NCI-H146 (cell line): ENCODE data around the gene PPHLN1.

ENCODE experiments used
- DNase-seq: peaks from one replicate; lab custom pipeline; 2025; lab: John Stamatoyannopoulos, UW

Gene PPHLN1

DNA sequence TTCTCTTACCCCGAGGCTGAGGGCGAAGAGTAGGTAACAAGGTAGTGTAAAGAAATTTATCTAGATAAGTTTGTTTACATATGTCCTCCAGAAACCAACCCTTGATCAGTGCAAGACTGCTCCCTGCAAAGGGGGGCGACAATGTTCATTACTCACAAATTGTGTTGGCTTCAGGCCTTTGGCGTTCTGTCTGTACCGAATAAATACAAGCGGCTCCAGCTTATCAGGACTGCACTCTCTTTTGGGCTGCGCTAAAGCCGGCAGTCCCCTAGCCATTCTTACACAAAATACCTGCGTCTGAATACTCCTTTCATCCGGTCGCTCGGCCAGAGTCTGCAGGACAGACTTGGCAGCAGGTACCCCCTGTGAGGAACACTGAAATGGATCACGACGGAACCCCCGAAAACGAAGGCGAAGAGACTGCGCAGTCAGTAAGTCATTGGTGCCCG, 116.4 kb downstream of the PPHLN1 start:
- DNase-seq, result no peak

DNA sequence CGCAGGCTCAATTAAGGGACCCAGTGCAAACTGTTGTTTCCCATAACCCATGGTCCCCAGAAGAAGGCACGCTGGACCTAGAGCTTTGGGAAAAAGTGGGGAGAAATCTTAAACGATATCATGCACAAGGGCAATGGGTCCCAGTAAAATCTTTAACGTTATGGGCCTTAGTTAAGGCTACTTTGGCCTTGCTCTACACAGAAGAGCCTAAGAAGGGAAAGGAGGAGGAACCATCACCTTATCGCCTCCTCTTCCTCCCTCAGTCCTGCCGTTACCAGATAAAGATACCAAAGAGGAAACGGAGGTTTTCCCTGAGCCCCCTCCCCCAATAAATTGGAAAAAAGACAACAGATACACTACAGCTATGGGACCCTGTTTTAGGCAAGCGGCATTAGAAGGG, 116.9 kb downstream of the PPHLN1 start:
- no peak for DNase-seq

DNA sequence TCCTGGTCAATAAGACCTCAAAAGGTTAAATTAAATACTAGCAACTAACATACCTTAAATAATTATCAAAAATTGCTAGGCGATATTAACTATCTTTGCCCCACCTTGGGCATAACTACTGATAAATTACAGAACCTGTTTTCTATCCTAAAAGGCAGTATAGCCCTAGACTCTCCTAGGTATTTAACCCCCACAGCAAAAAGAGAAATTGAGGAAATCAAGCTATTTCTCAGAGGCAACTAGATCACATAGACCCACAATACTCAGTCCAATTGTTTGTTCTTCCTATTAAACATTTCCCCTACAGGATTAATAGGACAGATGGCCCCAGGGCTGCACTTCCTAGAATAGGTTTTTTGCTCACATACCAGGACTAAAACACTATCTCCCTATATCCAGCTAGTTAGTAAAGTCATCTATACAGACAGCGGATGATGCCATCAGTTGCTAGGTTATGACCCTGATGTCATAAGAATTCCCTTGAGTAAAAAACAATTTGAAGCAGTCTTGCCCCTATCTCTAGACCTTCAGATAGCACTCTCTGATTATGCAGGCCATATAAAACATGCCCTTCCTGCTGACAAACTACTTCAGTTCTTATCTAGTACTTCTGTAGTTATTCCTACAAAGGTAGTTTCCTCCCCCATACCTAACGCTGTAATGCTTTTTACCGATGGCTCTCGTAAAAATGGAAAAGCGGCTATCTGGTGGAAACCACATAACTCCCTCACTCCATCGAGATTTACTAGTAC, 118.4 kb downstream of the PPHLN1 start:
- no peak for DNase-seq

DNA sequence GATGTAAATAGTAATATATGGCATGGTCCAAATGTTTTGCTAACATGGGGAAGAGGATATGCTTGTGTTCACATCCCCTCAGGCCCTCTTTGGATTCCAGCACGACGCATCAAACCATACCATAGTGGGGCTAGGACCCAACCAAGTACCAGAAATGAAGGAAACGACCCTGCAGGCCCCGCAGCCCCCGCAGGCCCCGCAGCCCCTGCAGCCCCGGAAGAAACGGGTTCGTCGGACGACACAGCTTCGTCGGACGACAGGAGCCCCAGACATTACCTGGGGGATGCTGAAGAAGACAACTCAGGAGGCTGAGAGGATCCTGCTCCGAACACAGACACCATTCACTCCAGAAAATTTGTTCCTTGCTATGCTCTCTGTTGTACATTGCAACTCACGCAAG, 119.9 kb downstream of the PPHLN1 start:
- DNase-seq, result no peak

DNA sequence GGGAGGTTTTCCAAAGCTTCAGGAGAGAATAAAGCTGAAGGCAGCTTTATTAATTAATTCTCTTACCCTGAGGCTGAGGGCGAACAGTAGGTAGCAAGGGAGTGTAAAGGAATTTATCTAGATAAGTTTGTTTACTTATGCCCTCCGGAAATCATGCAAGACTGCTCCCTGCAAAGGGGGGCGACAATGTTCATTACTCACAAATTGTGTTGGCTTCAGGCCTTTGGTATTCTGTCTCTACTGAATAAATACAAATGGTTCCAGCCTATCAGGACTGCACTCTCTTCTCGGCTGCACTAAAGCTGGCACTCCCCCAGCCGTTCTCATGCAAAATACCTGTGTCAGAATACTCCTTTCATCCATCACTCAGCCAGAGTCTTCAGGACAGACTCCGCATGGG, 120.8 kb downstream of the PPHLN1 start:
- no peak for DNase-seq

DNA sequence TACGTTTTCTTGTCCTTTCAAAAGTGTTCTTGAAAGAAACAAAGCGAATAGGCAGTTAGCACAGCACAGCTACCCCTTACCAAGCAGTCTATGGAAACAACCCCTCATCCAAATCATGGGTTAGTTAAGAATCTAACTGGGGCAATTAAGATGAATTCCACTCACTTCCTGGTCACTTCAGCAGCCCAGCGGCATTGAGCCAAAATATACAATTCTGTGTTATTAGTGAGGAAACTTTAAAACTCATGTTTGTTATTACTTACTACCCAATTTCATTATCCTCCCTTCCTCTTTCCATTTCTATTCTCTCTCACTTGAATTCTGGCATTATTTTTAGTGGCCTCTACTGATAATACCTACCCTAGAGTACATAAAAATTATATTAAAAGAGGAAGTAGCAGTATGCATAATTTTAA, 121.4 kb downstream of the PPHLN1 start:
- DNase-seq, result no peak

DNA sequence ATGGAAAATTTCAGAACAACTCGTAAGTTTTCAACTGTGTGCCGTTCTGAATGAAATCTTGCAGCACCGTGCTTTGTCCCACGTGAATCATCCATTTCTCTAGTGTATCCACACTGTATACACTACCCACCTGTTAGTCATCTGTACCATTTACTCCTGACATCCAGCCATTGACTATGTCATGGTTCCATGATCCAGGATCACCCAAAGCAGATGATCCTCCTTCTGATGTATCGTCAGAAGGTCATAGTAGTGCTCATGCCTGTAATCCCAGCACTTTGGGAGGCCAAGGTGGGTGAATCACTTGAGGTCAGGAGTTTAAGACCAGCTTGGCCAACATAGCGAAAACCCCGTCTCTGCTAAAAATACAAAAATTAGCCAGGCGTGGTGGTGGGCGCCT, 122.9 kb downstream of the PPHLN1 start:
- DNase-seq, result no peak

DNA sequence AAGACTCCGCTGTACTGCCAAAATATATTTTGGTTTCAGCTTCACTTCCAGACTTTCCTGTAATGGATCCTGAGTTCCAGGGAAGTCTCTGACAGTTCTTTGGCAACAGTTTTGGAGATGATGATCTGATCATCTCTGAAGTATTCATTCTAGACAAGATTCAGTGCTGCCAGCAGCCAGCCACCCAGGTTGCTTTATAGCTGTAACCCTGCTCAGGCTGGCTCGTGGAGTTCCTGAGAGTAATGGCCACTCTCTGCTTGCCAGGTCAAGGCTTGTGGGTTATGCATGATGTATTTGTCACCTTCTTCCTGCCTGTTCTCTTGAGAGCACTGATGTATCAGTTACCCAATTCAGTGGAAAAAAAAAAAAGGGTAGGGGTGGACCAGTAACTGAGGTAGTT, 124.3 kb downstream of the PPHLN1 start:
- no peak for DNase-seq

DNA sequence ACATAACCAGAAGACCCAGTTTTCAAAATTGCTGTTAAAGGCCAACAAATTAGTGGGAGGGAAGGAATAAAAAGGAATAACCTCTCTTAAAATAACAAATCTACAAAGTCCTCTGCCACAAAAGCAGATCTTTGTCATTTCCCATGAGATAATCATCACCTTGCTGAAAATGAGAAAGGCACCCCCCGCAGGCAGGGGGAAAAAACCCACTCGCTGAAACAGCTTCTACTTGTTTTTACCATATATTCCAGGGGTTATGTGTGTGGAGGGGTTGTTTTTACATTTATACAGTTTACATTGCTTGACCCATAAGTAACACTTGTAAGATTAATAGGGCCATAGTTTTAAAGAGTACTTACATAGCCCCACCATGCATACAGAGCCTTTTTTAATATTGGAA, 132.6 kb downstream of the PPHLN1 start:
- no peak for DNase-seq

DNA sequence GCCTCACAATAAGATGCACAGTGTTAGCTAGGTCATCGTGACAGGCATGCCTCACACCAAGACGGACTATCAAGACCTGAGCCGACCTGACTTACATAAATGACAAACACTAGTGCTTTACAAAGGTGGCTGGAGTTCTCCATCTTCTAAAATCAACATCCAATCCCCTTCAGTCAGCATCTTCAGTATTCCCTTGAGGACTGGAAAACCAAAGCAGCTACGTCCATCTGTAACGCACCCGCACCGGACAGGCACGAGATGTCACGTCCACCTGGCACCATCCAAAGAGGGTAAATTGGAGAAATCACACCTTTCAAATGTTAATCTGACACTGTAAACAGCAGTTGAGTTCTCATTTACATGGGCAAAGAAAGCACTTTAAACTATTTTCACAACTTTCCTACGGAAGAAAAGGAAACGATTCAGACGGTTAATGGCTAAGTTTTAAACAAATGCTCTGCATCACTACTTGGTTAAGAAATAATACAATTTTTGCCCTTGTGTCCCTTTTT, 133.4 kb downstream of the PPHLN1 start:
- no peak for DNase-seq

DNA sequence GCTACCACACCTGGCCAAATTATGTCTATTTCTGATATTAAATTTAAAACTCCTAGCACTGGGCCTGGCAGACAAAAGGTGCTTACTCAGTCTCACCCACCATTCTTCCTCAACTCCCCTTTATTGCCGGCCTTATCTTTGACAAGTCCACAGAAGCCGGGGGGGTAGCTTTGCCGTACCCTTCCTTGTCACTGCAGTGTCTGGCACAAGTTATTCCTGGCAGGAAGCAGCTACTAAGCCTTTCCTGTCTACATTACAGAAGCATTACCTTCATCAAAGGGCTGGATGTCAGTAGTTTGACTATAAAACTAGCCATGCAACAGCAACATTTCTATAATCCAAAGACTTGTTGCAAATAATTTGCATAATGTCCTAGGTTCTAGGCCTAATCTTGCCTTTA, 136.5 kb downstream of the PPHLN1 start:
- no peak for DNase-seq

DNA sequence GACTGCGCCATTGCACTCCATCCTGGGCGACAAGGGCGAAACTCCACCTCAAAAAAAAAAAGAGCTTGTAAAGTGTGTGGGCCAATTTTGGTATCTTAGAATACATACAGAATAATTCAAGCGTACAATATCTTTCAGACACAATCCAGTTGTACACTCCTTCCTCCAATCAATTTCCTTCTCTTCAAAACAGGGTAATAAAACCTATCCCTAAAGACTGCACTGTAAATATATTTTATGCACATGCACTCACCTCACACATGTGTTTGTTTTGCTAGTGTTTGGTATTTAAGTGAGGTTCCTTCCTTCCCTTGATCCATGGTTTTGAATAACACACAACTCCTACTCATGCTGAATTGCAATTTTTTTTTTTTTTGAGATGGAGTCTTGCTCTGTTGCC, 137.7 kb downstream of the PPHLN1 start:
- no peak for DNase-seq

DNA sequence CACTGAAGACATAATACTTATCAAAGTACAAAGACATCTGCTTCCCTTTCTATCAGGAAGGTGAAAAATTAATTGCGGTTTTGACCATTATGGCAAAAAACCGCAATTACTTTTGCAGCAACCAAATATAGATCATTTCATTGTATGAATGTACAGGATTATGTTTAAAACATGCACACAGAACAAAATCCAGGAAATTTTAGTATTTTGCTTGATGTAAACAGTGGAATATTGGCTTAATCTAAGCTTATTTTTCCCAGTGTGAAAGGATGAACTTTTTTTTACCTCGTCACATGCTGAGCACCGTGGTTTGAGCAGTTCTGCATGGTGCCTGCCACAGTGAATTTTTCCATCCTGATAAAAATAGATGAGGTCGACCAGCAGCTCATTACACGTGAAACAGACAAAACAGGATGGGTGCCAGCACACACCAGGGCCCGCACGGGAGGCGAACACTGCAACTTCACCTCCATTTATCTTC, 142.4 kb downstream of the PPHLN1 start:
- DNase-seq, result no peak

DNA sequence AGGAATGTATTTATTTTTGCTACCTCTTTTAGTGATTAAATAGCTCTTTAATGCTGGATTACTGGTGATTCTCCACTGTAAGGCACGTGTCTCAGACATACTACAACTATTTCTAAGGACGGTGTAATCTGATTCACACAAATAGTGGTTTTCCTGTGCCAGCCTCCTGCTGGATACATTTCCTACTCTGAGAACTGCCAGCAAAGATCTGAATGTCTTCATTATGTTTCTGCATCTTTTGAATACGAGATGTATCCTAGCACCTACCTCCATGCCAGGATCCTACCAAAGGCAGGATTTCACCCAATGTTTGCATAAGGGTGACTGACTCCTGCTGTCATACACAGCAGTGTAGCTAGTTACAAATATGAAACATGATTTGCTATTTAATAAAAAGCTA, 143.0 kb downstream of the PPHLN1 start:
- DNase-seq, result peak; percentile 39

DNA sequence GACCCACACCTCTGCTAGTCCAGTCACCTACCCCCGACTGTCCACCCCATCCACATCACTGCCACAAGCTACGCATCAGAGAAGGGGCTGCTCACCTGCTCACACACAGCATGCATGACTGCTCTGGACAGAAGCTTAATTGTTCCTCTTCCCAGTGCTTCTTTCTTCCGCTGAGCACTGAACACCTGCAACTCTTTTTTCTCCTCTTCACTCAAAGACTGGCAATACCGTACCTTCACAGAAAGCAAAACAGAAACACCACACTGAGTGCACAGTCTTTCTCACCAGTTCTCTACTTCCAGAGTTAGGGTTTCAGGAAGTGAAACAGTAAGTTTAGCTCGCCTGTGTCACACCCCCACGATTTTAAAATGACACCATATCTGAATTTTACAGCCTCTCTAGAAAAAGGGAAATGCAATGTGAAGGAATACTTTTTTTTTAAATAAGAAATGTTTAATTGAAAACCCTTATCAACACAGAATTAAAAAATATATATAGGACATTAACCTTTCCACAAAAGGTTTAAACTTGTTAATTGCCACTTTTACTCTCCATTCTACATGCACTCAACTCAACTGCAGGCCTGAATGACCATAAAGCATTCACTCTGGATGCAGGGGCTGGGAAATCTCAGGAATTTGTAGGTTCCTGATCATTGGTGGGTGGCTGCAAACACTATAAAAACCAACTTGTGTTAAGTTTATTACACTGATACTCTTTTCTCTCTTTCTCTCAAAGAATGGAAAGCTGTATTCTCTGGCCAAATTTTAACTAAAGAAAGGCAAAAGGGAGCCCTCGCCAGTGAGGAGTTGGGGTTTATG, 143.6 kb downstream of the PPHLN1 start:
- peak; percentile 39 for DNase-seq

DNA sequence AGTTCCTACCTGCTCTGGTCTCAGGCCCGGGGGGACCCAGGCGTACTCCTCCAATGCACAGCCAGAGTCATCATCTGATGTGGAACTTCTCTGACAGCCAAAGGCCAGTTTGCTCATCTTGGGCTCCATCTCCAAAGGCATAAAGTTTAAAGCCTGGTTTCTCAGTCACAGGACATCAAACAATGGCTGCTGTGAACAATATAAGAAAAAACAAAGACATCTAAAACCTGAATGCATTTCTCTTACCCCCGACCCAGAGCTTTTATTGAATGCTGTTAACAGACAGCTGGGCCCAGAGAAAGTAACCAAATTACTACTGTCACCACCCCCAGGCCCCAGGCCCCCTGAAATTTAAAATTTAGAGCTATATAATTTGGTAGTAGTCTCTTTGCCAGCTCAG, 146.4 kb downstream of the PPHLN1 start:
- no peak for DNase-seq

DNA sequence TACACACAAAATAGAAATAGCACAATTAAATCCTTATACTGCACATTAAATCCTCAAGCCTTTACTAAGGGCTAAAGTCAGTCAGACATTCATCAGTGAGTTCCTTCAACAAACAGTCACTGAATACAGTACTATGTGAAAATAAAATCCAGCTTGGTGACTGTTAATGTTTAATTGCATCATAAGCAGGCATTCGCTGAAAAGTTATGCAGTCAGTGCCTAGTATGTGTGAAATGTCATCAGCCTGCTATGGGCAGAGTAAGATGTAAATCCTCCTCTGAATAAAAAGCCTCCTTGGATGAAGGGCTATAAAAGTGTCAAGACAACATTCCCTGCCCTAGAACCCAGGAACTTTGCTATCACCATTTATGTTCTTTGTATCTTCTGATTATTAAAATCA, 147.2 kb downstream of the PPHLN1 start:
- no peak for DNase-seq

DNA sequence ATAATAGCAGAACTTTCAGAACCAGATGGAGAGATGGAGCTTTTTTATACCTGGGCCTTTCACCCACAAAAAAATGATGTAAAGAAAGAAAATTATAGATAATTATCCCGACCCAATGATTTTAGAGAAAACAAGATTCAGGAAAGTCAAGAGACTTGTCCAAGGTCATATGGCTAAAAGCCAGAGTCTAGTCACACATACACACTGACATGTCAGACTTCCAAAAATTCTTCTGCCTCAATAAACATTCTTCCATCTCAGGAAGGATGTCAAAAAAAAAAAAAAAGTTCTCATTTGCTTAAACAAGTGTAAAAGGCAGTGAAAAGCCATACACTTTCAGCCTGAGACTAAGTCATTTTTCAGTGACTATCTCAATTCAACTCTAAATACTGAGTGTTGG, 147.6 kb downstream of the PPHLN1 start:
- DNase-seq, result no peak

DNA sequence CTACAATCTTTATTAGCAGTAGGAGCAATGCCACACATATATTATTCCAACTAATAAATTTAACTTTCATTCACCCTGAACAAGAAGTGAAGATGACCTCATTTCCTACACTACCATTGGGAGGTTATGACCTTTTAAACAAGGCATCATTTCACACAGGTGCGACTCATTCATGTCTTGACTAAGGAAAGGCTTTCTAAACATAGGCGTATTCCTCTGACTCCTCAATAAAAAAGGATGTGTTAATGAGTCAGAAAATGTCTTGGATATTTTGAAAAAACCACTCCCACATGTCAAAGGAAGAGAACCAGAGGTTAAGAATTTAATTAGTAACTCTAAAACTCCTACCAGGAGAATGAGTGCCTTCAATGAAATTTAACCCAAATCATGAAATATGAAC, 148.4 kb downstream of the PPHLN1 start:
- DNase-seq, result no peak

DNA sequence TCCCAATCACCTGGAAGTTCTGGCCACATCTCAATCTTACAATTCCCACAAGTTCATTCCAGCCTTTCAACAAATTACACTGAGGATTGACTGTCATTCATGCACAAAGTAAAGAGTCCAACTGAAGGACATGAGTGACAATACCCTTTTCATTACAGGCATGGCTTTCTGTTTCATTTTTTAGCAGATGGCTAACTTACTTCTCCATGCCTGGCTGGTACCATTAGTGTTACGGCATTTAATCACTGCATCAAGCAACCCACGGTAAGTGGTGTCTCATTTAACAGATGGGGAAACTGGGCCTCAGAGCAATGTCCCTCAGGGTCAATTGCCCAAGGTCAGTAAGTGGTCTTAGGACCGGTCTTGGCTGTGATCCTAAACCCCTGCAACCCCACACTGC, 149.1 kb downstream of the PPHLN1 start:
- DNase-seq, result no peak

DNA sequence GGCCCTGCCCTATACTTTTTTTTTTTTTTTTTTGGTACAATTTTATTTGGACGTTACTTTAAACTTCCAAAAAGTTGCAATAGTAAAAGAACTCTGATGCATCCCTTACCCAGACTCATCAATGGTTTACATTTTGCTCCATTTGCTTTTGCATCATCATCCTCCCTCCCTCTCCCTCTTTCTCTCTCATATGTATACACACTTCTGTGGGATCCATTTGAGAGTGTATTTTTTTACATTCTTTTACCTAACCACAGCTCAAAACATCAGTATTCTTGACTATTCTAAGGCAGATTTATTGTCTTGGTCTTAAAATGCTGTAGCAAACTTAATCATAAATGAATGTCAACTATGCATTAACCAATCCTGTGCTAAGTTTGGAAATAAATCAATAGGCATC, 152.0 kb downstream of the PPHLN1 start:
- no peak for DNase-seq

DNA sequence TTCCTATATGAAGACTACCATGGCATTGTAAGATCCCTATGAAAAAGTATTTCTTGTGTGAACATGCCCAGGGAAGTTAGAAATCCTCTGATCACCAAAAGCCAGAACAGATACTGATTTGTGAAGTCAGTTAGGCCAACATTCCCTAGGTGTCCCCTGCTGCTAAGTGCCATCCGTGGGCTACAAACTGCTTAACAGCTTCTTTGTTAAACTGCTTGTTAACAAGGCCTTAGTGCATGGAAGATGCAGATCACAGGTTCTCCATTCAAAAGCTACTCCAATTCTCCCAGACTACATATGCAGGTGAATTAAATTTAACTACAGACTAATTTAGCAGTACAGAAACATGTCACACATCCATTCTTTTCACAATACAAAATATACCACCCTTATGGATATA, 155.4 kb downstream of the PPHLN1 start:
- no peak for DNase-seq

DNA sequence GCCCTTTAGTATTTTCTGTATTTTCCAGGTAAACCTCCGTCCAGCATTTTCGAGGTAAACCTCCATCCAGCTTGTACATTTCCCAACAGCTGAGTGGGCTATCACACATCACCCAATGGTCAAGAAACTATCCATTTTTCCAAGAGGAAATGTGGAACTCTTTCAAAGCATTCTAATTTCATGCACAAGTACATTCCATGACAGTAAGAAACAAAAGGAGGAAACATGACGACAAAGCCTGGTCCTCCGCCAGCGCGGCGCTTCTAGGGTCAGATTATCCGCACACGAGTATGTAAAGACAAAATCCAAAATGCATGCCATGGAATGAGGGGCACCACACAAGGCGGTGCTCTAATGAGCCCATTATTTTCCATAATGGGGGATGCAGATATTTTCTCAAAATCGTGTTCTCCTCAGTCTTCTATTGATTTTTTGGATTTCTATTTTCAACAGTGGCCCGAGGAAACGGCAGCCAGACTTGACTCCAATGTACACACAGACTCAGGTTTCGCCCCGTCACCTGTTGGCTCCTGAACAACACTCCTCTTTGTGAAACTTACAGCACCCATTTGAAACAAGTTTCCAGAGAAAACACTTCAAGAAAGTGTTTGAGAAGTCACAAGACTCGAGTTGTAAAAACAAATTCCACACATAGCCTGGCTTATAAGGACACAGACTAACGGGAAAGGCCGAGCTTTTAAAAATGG, 156.2 kb downstream of the PPHLN1 start:
- no peak for DNase-seq
